DND-41 (cell line): ENCODE results near the gene DUSP7.

Source experiments
- ATAC-seq: fragments of 200-7000 bp; cut with Tn5 transposase; 3 replicates; pipeline ENCODE4 v1.9.1; 2021; ENCODE audit warnings: low read depth; ENCODE audit not compliant: insufficient read depth
- DNase-seq: peaks from one replicate; pipeline ENCODE4 v3.0.0-alpha.2; 2020
- H2AFZ ChIP-seq: 2 replicates; pipeline ENCODE4 v1.6.0; 2012; ENCODE audit warnings: low read depth, low read length
- H3K27ac ChIP-seq: 2 replicates; pipeline ENCODE4 v1.5.1; 2012; ENCODE audit warnings: low read length, inconsistent platforms
- H3K27me3 ChIP-seq: fragments of 200-600 bp; sonication (generic); 2 replicates; pipeline ENCODE4 v1.6.0; 2012; ENCODE audit warnings: low read length, mild to moderate bottlenecking, inconsistent platforms; ENCODE audit not compliant: insufficient read depth, poor library complexity
- H3K36me3 ChIP-seq: 2 replicates; pipeline ENCODE4 v1.5.1; 2012; ENCODE audit warnings: low read length, inconsistent platforms; ENCODE audit not compliant: insufficient read depth
- H3K4me1 ChIP-seq: 2 replicates; pipeline ENCODE4 v1.5.1; 2012; ENCODE audit warnings: mild to moderate bottlenecking, low read length; ENCODE audit not compliant: insufficient read depth
- H3K4me2 ChIP-seq: 2 replicates; pipeline ENCODE4 v1.6.0; 2012; ENCODE audit warnings: mild to moderate bottlenecking, moderate library complexity, low read length, inconsistent platforms; ENCODE audit not compliant: insufficient read depth
- H3K4me3 ChIP-seq, 2 experiments: fragments of 200-600 bp in 1 of 2; shearing (Covaris generic) in 1 of 2; 2 replicates each; pipeline ENCODE4 v1.5.1; 2012 to 2016; ENCODE audit warnings: inconsistent platforms in 2 of 2, low read length in 2 of 2, mild to moderate bottlenecking in 2 of 2, low read depth in 1 of 2, moderate library complexity in 1 of 2
- H3K79me2 ChIP-seq: 2 replicates; pipeline ENCODE4 v1.6.0; 2012; ENCODE audit warnings: low read length, inconsistent platforms; ENCODE audit not compliant: insufficient read depth
- H3K9ac ChIP-seq: 2 replicates; pipeline ENCODE4 v1.6.0; 2012; ENCODE audit warnings: low read depth, mild to moderate bottlenecking, inconsistent platforms, low read length, moderate library complexity
- H3K9me3 ChIP-seq: 2 replicates; pipeline ENCODE4 v1.5.1; 2012; ENCODE audit warnings: low read length, moderate library complexity, mild to moderate bottlenecking, inconsistent platforms; ENCODE audit not compliant: insufficient read depth, severe bottlenecking
- H4K20me1 ChIP-seq: 2 replicates; pipeline ENCODE4 v1.6.0; 2012; ENCODE audit warnings: low read length; ENCODE audit not compliant: insufficient read depth
- CTCF ChIP-seq: IDR thresholded peaks from 2 replicates; pipeline ENCODE4 v1.5.1; 2012; ENCODE audit warnings: borderline replicate concordance, low read length, moderate library complexity, mild to moderate bottlenecking; ENCODE audit not compliant: poor library complexity, severe bottlenecking; ENCODE audit errors: extremely low read depth
- EZH2 ChIP-seq: IDR thresholded peaks from 3 replicates; pipeline ENCODE4 v1.6.1; 2012; ENCODE audit warnings: borderline replicate concordance, low read depth, mild to moderate bottlenecking, moderate library complexity, low read length, inconsistent platforms; ENCODE audit not compliant: severe bottlenecking

Gene DUSP7

GRCh38 chr3:52094571-52095485 is 38.5 kb upstream of the DUSP7 start:
- TF ChIP-seq EZH2 = no peak
- no peak for TF ChIP-seq CTCF
- Histone ChIP-seq H3K4me1 (no peaks in the 10 kb centered on the region), H3K4me3 (no peak overlapping the region), H3K9ac (no peak overlapping the region), H3K9me3 (no peaks in the 10 kb centered on the region), H3K27me3 (no peaks in the 10 kb centered on the region), H2AFZ (no peak overlapping the region), H4K20me1 (no peaks in the 10 kb centered on the region; the same call in 1 of the 2 replicates), H3K79me2 (no peaks in the 10 kb centered on the region), H3K27ac (no peak overlapping the region), H3K4me2 (no peak overlapping the region), H3K36me3 (peaks cover 83% of the 10 kb centered on the region)
- DNase-seq (no peak), ATAC-seq (no peak)

- H3K4me2 ChIP-seq = no peak overlapping the region
- TF ChIP-seq CTCF (no peak), EZH2 (no peak)
- H3K4me3 ChIP-seq = no peak overlapping the region
- H3K79me2 ChIP-seq = no peaks in the 10 kb centered on the region
- H3K9me3 ChIP-seq = no peaks in the 10 kb centered on the region
- no peak overlapping the region for H3K27ac ChIP-seq
- H4K20me1 ChIP-seq = peaks cover 3% of the 10 kb centered on the region
- no peak overlapping the region for H3K9ac ChIP-seq
- no peaks in the 10 kb centered on the region for H3K27me3 ChIP-seq
- DNase-seq (no peak), ATAC-seq (no peak)
- H3K36me3 ChIP-seq = peaks cover 84% of the 10 kb centered on the region
- no peaks in the 10 kb centered on the region for H3K4me1 ChIP-seq
- no peak overlapping the region for H2AFZ ChIP-seq
Observed at GRCh38 chr3:52093756-52094545, 37.6 kb upstream of the DUSP7 start.

GRCh38 chr3:52092891-52093290 is 36.5 kb upstream of the DUSP7 start:
- Histone ChIP-seq H3K36me3 (peaks cover 79% of the 10 kb centered on the region), H3K4me1 (peaks cover 3% of the 10 kb centered on the region), H2AFZ (no peak overlapping the region), H3K4me3 (no peak overlapping the region), H3K4me2 (no peak overlapping the region), H3K9me3 (no peaks in the 10 kb centered on the region), H3K27ac (no peak overlapping the region), H3K9ac (no peak overlapping the region), H4K20me1 (peaks cover 3% of the 10 kb centered on the region; the same call in 1 of the 2 replicates), H3K79me2 (no peaks in the 10 kb centered on the region), H3K27me3 (no peaks in the 10 kb centered on the region)
- DNase-seq (no peak), ATAC-seq (no peak)
- TF ChIP-seq CTCF = no peak
- no peak for TF ChIP-seq EZH2
